Transverse colon (tissue), 4 donors: Measurements from ENCODE around the gene EMC9. TPM values are rescaled to one million over a fixed set of nuclear protein-coding genes. Genes with fewer than 3 reads are reported as not detected.

ENCODE experiments used
- DNase-seq: peaks from one replicate; pipeline ENCODE4 v3.0.0-alpha.2; 2019
- H3K27ac ChIP-seq, 4 donors: fragments of 200-600 bp; sonication (generic); 2 replicates each; pipeline ENCODE4 v1.5.1; 2016 to 2018; ENCODE audit warnings: inconsistent platforms in 4 of 4
- H3K27me3 ChIP-seq: fragments of 200-600 bp; sonication (generic); 2 replicates; pipeline ENCODE4 v1.5.1; 2017; ENCODE audit warnings: inconsistent platforms
- H3K36me3 ChIP-seq, 4 donors: fragments of 200-600 bp; sonication (generic); 2 replicates each; pipeline ENCODE4 v1.5.1; 2017 to 2019; ENCODE audit warnings: inconsistent platforms in 4 of 4
- H3K4me1 ChIP-seq, 4 donors: fragments of 200-600 bp; sonication (generic); 2 replicates each; pipeline ENCODE4 v1.5.1; 2017 to 2020; ENCODE audit warnings: inconsistent platforms in 4 of 4
- H3K4me3 ChIP-seq, 4 donors: fragments of 200-600 bp; sonication (generic); 1 replicate in 1 of 4; 2 replicates in 3 of 4; pipeline versions ENCODE4 v1.5.1 to v1.6.1; 2017 to 2019; ENCODE audit warnings: inconsistent platforms in 4 of 4
- H3K9me3 ChIP-seq, 2 donors: fragments of 200-600 bp; sonication (generic); 2 replicates each; pipeline ENCODE4 v1.5.1; 2017 to 2019; ENCODE audit warnings: inconsistent platforms in 2 of 2
- EP300 ChIP-seq: sonication (generic); formaldehyde crosslinking; IDR thresholded peaks from one replicate; pipeline ENCODE4 v1.6.1; 2017; ENCODE audit warnings: antibody characterized with exemption, low read depth
- POLR2A ChIP-seq: fragments of 450-650 bp; IDR thresholded peaks from one replicate; pipeline ENCODE4 v1.6.1; 2016; ENCODE audit warnings: antibody characterized with exemption, mild to moderate bottlenecking, moderate library complexity
- POLR2AphosphoS5 ChIP-seq, 3 donors: sonication (generic); formaldehyde crosslinking; IDR thresholded peaks; one replicate each; pipeline ENCODE4 v1.6.1; 2016; ENCODE audit warnings: antibody characterized with exemption in 3 of 3
- WGBS, 2 donors: methylation state at CpG; one replicate each; pipeline ENCODE4 v1.1.5; 2018; ENCODE audit warnings: low coverage in 1 of 2; 5-methylcytosine and 5-hydroxymethylcytosine counted together
- in situ Hi-C, 4 donors: fragments of 200-750 bp; cut with MboI; loops; one replicate each; pipeline versions ENCODE4 v1.15.0 to v1.15.1; 2017; ENCODE audit warnings: low sequenced_read_pairs in 3 of 4, low pct_ligation_motif_present in 1 of 4, low pct_unique_long_range_greater_than_20kb in 1 of 4
- intact Hi-C: fragments of 100-400 bp; cut with DNase I; formaldehyde crosslinking; loops from one replicate; pipeline ENCODE4 v1.15.1; 2023; ENCODE audit warnings: low total_unique reads
- total RNA-seq, 4 donors: library from RNA; depleted of rRNA; stranded (reverse); fragments of >200 nt; gene quantifications; one replicate each; pipeline ENCODE4 v1.1.0, GENCODE V29; 2016
- TF ChIP-seq, protein P1 (sequence below), 5 experiments: fragments of 200-600 bp in 3 of 5; fragments of 450-650 bp in 2 of 5; sonication (generic) in 3 of 5; IDR thresholded peaks; 1 replicate in 2 of 5; 2 replicates in 3 of 5; pipeline ENCODE4 v1.5.1; 2016 to 2017; ENCODE audit warnings: antibody characterized with exemption in 5 of 5, inconsistent platforms in 3 of 5, mild to moderate bottlenecking in 2 of 5, moderate library complexity in 1 of 5

The EMC9 gene
- total RNA-seq, 4 donors from 2014 or later: 2.2 to 15.4 (median 12.3) TPM; not detected in 1

GRCh38 chr14:24122416-24122815, 19.0 kb downstream of the EMC9 start:
- H3K27ac ChIP-seq: no peak overlapping the region
- H3K4me1 ChIP-seq: no peaks in the 10 kb centered on the region
- no peak overlapping the region for H3K4me3 ChIP-seq
- TF ChIP-seq POLR2AphosphoS5 (IDR thresholded peaks at IDR 0.05) (no peak), POLR2A (no peak), EP300 (no peak)
- TF ChIP-seq, protein P1, sequence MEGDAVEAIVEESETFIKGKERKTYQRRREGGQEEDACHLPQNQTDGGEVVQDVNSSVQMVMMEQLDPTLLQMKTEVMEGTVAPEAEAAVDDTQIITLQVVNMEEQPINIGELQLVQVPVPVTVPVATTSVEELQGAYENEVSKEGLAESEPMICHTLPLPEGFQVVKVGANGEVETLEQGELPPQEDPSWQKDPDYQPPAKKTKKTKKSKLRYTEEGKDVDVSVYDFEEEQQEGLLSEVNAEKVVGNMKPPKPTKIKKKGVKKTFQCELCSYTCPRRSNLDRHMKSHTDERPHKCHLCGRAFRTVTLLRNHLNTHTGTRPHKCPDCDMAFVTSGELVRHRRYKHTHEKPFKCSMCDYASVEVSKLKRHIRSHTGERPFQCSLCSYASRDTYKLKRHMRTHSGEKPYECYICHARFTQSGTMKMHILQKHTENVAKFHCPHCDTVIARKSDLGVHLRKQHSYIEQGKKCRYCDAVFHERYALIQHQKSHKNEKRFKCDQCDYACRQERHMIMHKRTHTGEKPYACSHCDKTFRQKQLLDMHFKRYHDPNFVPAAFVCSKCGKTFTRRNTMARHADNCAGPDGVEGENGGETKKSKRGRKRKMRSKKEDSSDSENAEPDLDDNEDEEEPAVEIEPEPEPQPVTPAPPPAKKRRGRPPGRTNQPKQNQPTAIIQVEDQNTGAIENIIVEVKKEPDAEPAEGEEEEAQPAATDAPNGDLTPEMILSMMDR (IDR thresholded peaks at IDR 0.05): no peak
- no peaks in the 10 kb centered on the region for H3K9me3 ChIP-seq
- in situ Hi-C loops (no loop called here), intact Hi-C loops (no loop called here)
- no peak for DNase-seq
- H3K36me3 ChIP-seq: peaks cover 0 to 62% (median 26%) of the 10 kb centered on the region in 4 donors
- H3K27me3 ChIP-seq: no peaks in the 10 kb centered on the region
- 94% methylated on average over 4 of the region's 4 CpGs; no CpG with 5 or more reads in 1 of the 2 donors for WGBS, 2 donors

- H3K4me1 ChIP-seq: peaks cover 3 to 5% (median 4%) of the 10 kb centered on the region in 4 donors
- in situ Hi-C loops: no loop called here
- 96% methylated on average over 8 of the region's 8 CpGs; no CpG with 5 or more reads in 1 of the 2 donors for WGBS, 2 donors
Observed at GRCh38 chr14:24121210-24121609, 20.2 kb downstream of the EMC9 start.

DNA sequence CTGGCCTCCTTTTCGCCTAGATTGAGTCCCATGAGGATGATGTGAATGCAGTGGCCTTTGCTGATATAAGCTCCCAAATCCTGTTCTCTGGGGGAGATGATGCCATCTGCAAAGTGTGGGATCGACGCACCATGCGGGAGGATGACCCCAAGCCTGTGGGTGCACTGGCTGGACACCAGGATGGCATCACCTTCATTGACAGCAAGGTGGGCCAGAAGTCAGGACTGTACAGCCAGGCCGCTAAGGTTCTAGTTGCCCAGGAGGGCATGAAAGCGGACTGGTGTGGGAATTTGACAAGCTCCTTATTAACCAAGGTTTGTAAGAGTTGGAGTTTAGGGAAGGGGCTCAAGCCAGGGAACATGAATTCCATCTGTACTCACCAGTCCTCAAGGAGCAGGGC, 21.7 kb downstream of the EMC9 start:
- Histone ChIP-seq H3K27ac (no peak overlapping the region), H3K27me3 (no peaks in the 10 kb centered on the region), H3K4me3 (no peak overlapping the region), H3K4me1 (peaks cover 11 to 13% (median 11%) of the 10 kb centered on the region in 4 donors), H3K36me3 (peaks cover 0 to 62% (median 26%) of the 10 kb centered on the region in 4 donors), H3K9me3 (no peaks in the 10 kb centered on the region)
- no peak for DNase-seq
- TF ChIP-seq EP300 (no peak), POLR2AphosphoS5 (IDR thresholded peaks at IDR 0.05) (no peak), POLR2A (no peak)
- TF ChIP-seq, protein P1 (IDR thresholded peaks at IDR 0.05): no peak
- in situ Hi-C loops: no loop called here
- intact Hi-C loops: no loop called here
- 97% methylated on average over 6 of the region's 6 CpGs; no CpG with 5 or more reads in 1 of the 2 donors for WGBS, 2 donors

More at GRCh38 chr14:24121210-24121609, 20.2 kb downstream of the EMC9 start:
- DNase-seq: no peak
- Histone ChIP-seq H3K9me3 (no peaks in the 10 kb centered on the region), H3K27me3 (no peaks in the 10 kb centered on the region), H3K27ac (no peak overlapping the region), H3K36me3 (peaks cover 0 to 62% (median 26%) of the 10 kb centered on the region in 4 donors), H3K4me3 (no peak overlapping the region)
- TF ChIP-seq EP300 (no peak), POLR2A (no peak), POLR2AphosphoS5 (IDR thresholded peaks at IDR 0.05) (no peak)
- TF ChIP-seq, protein P1 (IDR thresholded peaks at IDR 0.05): no peak
- intact Hi-C loops: no loop called here

GRCh38 chr14:24117179-24117578, 24.2 kb downstream of the EMC9 start:
- no peak for DNase-seq
- in situ Hi-C loops: no loop called here
- Histone ChIP-seq H3K36me3 (peaks cover 0 to 44% (median 21%) of the 10 kb centered on the region in 4 donors), H3K27me3 (no peaks in the 10 kb centered on the region), H3K9me3 (no peaks in the 10 kb centered on the region), H3K4me1 (peaks cover 11 to 18% (median 17%) of the 10 kb centered on the region in 4 donors), H3K27ac (no peak overlapping the region), H3K4me3 (no peak overlapping the region)
- intact Hi-C loops: no loop called here
- TF ChIP-seq EP300 (no peak), POLR2A (no peak), POLR2AphosphoS5 (IDR thresholded peaks at IDR 0.05) (no peak)
- TF ChIP-seq, protein P1 (IDR thresholded peaks at IDR 0.05): no peak
- 98% methylated on average over 6 of the region's 6 CpGs; no CpG with 5 or more reads in 1 of the 2 donors for WGBS, 2 donors
